DOHH2 (cell line): ENCODE data around the gene ANKRD6.

Source experiments
- H3F3A ChIP-seq: fragments of 200-600 bp; sonication (generic), shearing (Covaris generic); 2 replicates; pipeline ENCODE4 v1.6.0; 2016; ENCODE audit warnings: antibody characterized with exemption, mild to moderate bottlenecking; ENCODE audit not compliant: control insufficient read depth, insufficient read depth
- H3K27ac ChIP-seq: fragments of 200-600 bp; sonication (generic); 2 replicates; pipeline ENCODE4 v1.5.1; 2014; ENCODE audit warnings: low read depth, mild to moderate bottlenecking, low read length, moderate library complexity
- H3K27me3 ChIP-seq: fragments of 200-600 bp; sonication (generic); 2 replicates; pipeline ENCODE4 v1.6.1; 2014; ENCODE audit warnings: mild to moderate bottlenecking, low read length, mixed read lengths; ENCODE audit not compliant: control insufficient read depth
- H3K36me3 ChIP-seq: fragments of 200-600 bp; sonication (generic); 2 replicates; pipeline ENCODE4 v1.6.1; 2014; ENCODE audit warnings: mild to moderate bottlenecking, low read length, moderate library complexity, mixed read lengths; ENCODE audit not compliant: control insufficient read depth
- H3K4me1 ChIP-seq: fragments of 200-600 bp; sonication (generic); 2 replicates; pipeline ENCODE4 v1.6.1; 2014; ENCODE audit warnings: mild to moderate bottlenecking, low read length, mixed read lengths; ENCODE audit not compliant: control insufficient read depth
- H3K4me2 ChIP-seq: fragments of 200-600 bp; sonication (generic); 2 replicates; pipeline ENCODE4 v1.6.0; 2014; ENCODE audit warnings: mild to moderate bottlenecking, low read length, moderate library complexity
- H3K4me3 ChIP-seq: fragments of 200-600 bp; sonication (generic); 2 replicates; pipeline ENCODE4 v1.5.1; 2014; ENCODE audit warnings: mild to moderate bottlenecking, low read length, mixed read lengths
- H3K79me2 ChIP-seq: fragments of 200-600 bp; sonication (generic); 2 replicates; pipeline ENCODE4 v1.6.1; 2014; ENCODE audit warnings: mild to moderate bottlenecking, low read length, mixed read lengths; ENCODE audit not compliant: control insufficient read depth
- H3K9me2 ChIP-seq: fragments of 200-600 bp; sonication (generic); replicated peaks from 2 replicates; pipeline ENCODE4 v1.6.1; 2014; ENCODE audit warnings: mild to moderate bottlenecking, low read length, mixed read lengths; ENCODE audit not compliant: control insufficient read depth
- H3K9me3 ChIP-seq: fragments of 200-600 bp; sonication (generic); 2 replicates; pipeline ENCODE4 v1.6.1; 2014; ENCODE audit warnings: antibody characterized with exemption, low read length, mixed read lengths; ENCODE audit not compliant: control insufficient read depth, insufficient read depth
- H4K20me1 ChIP-seq: fragments of 200-600 bp; sonication (generic); 2 replicates; pipeline ENCODE4 v1.6.0; 2014; ENCODE audit warnings: low read depth, mild to moderate bottlenecking, antibody characterized with exemption, low read length, moderate library complexity; ENCODE audit not compliant: control insufficient read depth, insufficient read depth
- EZH2phosphoT487 ChIP-seq: fragments of 200-600 bp; sonication (generic); IDR thresholded peaks from 2 replicates; pipeline ENCODE4 v1.6.1; 2017; ENCODE audit warnings: borderline replicate concordance, mild to moderate bottlenecking, antibody characterized with exemption, low read length, moderate library complexity, mixed read lengths
- TF ChIP-seq, protein P1 (sequence below): fragments of 200-600 bp; sonication (generic); IDR thresholded peaks from one replicate; pipeline ENCODE4 v1.5.1; 2014; ENCODE audit warnings: antibody characterized with exemption, mild to moderate bottlenecking, low read depth, low read length; ENCODE audit not compliant: poor library complexity, severe bottlenecking

Gene ANKRD6

DNA sequence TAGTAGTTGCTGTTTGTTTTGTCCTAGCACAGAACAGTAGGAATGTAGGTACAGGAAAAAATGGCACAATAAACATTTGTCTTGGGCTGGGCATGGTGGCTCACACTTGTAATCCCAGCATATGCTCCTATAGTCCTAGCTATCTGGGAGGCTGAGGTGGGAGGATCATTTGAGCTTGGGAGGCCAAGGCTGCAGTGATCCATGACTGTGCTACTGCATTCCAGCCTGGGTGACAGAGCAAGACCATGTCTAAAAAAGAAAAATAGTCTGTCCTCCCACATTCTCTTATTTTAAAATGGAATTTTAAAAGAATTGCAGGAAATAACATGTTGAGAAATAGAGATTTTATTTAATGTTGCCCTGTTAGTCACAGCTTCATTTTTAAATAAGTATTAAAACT, 87.8 kb downstream of the ANKRD6 start:
- H4K20me1 ChIP-seq = no peaks in the 10 kb centered on the region
- no peak overlapping the region for H3K4me2 ChIP-seq
- no peaks in the 10 kb centered on the region for H3K79me2 ChIP-seq
- H3K9me3 ChIP-seq = no peaks in the 10 kb centered on the region
- H3K9me2 ChIP-seq = no peaks in the 10 kb centered on the region
- no peak overlapping the region for H3K27ac ChIP-seq
- H3K4me1 ChIP-seq = no peaks in the 10 kb centered on the region
- no peaks in the 10 kb centered on the region for H3F3A ChIP-seq
- no peaks in the 10 kb centered on the region for H3K36me3 ChIP-seq
- peaks cover 2% of the 10 kb centered on the region; the same call in 1 of the 2 replicates for H3K27me3 ChIP-seq
- TF ChIP-seq EZH2phosphoT487 = no peak
- H3K4me3 ChIP-seq = no peak overlapping the region

- no peaks in the 10 kb centered on the region for H3K9me2 ChIP-seq
- TF ChIP-seq, protein P1, sequence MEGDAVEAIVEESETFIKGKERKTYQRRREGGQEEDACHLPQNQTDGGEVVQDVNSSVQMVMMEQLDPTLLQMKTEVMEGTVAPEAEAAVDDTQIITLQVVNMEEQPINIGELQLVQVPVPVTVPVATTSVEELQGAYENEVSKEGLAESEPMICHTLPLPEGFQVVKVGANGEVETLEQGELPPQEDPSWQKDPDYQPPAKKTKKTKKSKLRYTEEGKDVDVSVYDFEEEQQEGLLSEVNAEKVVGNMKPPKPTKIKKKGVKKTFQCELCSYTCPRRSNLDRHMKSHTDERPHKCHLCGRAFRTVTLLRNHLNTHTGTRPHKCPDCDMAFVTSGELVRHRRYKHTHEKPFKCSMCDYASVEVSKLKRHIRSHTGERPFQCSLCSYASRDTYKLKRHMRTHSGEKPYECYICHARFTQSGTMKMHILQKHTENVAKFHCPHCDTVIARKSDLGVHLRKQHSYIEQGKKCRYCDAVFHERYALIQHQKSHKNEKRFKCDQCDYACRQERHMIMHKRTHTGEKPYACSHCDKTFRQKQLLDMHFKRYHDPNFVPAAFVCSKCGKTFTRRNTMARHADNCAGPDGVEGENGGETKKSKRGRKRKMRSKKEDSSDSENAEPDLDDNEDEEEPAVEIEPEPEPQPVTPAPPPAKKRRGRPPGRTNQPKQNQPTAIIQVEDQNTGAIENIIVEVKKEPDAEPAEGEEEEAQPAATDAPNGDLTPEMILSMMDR = no peak
- no peak for TF ChIP-seq EZH2phosphoT487
These were observed 89.8 kb downstream of the ANKRD6 start for GRCh38 chr6:89522778-89523177.

DNA sequence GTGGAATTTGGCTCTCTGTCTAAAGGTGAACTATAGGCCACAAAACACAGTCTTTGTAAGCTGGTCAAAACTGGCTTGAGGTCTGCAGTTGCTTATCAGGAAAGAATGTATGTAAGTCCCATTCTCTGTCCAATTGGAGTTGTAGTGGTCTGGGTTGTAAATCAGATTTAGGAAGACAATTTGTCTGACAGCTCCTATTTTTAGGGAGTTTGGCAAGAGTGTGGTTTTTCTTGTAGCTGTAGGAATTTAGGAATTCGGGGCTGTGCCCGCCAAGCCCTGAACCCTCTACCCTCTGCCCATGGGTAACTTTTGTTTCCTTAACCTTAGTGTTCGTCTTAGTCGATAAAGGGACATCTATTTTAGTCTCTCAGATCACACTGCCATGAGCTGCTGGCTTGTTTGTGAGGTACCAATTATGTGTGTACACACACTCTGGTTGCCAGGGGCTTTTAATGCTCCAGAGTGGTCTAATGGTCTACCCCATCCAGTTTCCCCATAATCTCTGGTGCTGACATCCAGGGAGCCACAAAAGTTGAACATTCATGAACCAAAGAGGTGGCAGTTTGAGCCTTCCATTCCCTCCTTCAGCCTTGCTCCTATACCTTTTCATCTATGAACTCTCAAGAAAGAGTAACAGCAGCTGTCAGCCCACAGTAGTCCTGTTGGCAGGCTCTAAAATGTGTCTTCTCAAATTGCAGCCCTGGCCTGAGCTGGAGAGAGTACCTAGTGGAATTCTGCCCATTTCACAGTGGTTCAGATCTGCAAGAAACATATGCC, 93.0 kb downstream of the ANKRD6 start:
- Histone ChIP-seq H3K27me3 (0 out of 2 replicates have a peak, but pooled peaks cover 2% of the 10 kb centered on the region), H3K4me3 (no peak overlapping the region), H3K79me2 (no peaks in the 10 kb centered on the region), H3K9me3 (no peaks in the 10 kb centered on the region), H3K36me3 (no peaks in the 10 kb centered on the region), H4K20me1 (no peaks in the 10 kb centered on the region), H3K4me1 (no peaks in the 10 kb centered on the region), H3F3A (no peaks in the 10 kb centered on the region), H3K4me2 (no peak overlapping the region), H3K27ac (no peak overlapping the region), H3K9me2 (no peaks in the 10 kb centered on the region)
- TF ChIP-seq, protein P1 = no peak
- TF ChIP-seq EZH2phosphoT487 = no peak

More at GRCh38 chr6:89522778-89523177, 89.8 kb downstream of the ANKRD6 start:
- peaks cover 2% of the 10 kb centered on the region; the same call in 1 of the 2 replicates for H3K27me3 ChIP-seq
- no peaks in the 10 kb centered on the region for H3K4me1 ChIP-seq
- no peaks in the 10 kb centered on the region for H3K9me3 ChIP-seq
- H3K27ac ChIP-seq = no peak overlapping the region
- H3K4me2 ChIP-seq = no peak overlapping the region
- H3K36me3 ChIP-seq = no peaks in the 10 kb centered on the region
- H3K4me3 ChIP-seq = no peak overlapping the region
- H4K20me1 ChIP-seq = no peaks in the 10 kb centered on the region
- H3K79me2 ChIP-seq = no peaks in the 10 kb centered on the region
- no peaks in the 10 kb centered on the region for H3F3A ChIP-seq

- TF ChIP-seq EZH2phosphoT487 = no peak
- TF ChIP-seq, protein P1 = no peak
- H3F3A ChIP-seq = no peaks in the 10 kb centered on the region
These were observed 93.6 kb downstream of the ANKRD6 start for GRCh38 chr6:89526563-89526869.

More at GRCh38 chr6:89526563-89526869, 93.6 kb downstream of the ANKRD6 start:
- no peaks in the 10 kb centered on the region for H3K9me2 ChIP-seq
- H3K4me2 ChIP-seq = no peak overlapping the region
- H3K9me3 ChIP-seq = no peaks in the 10 kb centered on the region
- no peaks in the 10 kb centered on the region for H3K79me2 ChIP-seq
- no peaks in the 10 kb centered on the region for H3K4me1 ChIP-seq
- H4K20me1 ChIP-seq = no peaks in the 10 kb centered on the region
- 0 out of 2 replicates have a peak, but pooled peaks cover 2% of the 10 kb centered on the region for H3K27me3 ChIP-seq
- no peak overlapping the region for H3K4me3 ChIP-seq
- no peaks in the 10 kb centered on the region for H3K36me3 ChIP-seq
- H3K27ac ChIP-seq = no peak overlapping the region
